CD4-positive, alpha-beta T cell treated with Interleukin-6 at 100 ng/mL for 8 hours (primary cell): ENCODE measurements around the gene SPATA6.
"Not testable (repeated sequence)": the region's sequence is repeated elsewhere in the genome, so short reads cannot be mapped to it uniquely, and the experiment has no call there.

ENCODE experiments used
- DNase-seq: peaks from one replicate; pipeline ENCODE4 v3.0.0-alpha.2; 2020; ENCODE audit warnings: mixed read lengths, low spot score

Gene SPATA6

GRCh38 chr1:48356901-48357300 is 115.1 kb downstream of the SPATA6 start:
- no peak for DNase-seq

- DNase-seq: no peak
These were observed 127.6 kb downstream of the SPATA6 start for GRCh38 chr1:48344373-48344772.

DNA sequence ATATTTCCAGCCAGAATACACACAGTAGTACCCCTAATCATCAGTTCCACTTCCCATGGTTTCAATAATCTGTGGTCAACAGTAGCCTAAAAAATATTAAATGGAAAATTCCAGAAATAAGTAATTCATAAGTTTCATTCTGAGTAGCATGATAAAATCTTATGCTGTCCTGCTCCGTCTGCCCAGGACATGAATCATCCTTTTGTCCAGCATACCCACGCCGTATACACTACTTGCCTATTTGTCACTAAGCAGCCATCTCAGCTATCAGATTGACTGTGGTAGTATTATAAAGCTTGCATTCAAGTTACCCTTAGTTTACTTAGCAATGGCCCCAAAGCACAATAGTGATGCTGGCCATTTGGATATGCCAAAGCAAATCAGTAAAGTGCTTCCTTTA is 130.8 kb downstream of the SPATA6 start:
- no peak for DNase-seq

GRCh38 chr1:48338257-48338656 is 133.7 kb downstream of the SPATA6 start:
- DNase-seq: no peak

- no peak for DNase-seq
These were observed 138.7 kb downstream of the SPATA6 start for GRCh38 chr1:48333316-48333715.

DNA sequence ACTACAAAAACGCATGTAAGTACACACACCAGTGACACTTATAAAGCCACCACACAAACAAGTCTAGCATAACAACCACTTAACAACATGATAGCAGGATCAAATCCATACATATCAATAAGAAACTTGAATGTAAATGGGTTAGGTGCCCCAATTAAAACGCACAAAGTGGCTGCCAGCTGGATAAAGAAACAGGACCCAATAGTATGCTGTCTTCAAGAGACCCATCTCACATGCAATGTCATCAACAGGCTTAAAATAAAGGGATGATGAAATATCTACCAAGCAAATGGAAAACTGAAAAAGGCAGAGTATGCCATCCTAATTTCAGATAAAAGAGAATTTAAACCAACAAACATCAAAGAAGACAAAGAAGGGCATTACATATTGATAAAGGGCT is 139.9 kb downstream of the SPATA6 start:
- no peak for DNase-seq

- no peak for DNase-seq
These were observed 142.1 kb downstream of the SPATA6 start for GRCh38 chr1:48329905-48330304.

DNA sequence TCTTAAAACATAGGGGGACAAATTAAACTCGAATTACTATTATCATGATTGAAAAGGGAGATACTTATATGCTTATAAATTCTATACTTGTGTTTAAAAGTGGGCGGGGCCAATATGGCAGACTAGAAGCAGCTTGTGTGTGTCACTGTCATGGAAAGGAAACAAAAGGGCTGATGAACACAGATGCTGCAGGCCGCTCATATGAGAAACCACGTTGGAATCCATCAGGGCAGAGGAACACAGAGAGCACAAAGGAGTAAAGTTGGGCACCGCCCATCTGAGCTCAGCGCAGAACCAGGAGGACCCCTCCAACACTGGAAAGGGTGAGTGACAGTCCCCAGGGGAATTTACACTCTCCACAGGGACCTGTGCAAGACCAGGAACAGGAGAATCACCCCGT is 142.5 kb downstream of the SPATA6 start:
- DNase-seq: no peak

GRCh38 chr1:48311829-48312228 is 160.2 kb downstream of the SPATA6 start:
- DNase-seq: not testable (repeated sequence)

- no peak for DNase-seq
These were observed 162.4 kb downstream of the SPATA6 start for GRCh38 chr1:48309564-48310082.

GRCh38 chr1:48302652-48303051 is 169.4 kb downstream of the SPATA6 start:
- no peak for DNase-seq

- DNase-seq: no peak
These were observed 177.3 kb downstream of the SPATA6 start for GRCh38 chr1:48294656-48295055.

- DNase-seq: not testable (repeated sequence)
These were observed 177.9 kb downstream of the SPATA6 start for GRCh38 chr1:48294094-48294493.

DNA sequence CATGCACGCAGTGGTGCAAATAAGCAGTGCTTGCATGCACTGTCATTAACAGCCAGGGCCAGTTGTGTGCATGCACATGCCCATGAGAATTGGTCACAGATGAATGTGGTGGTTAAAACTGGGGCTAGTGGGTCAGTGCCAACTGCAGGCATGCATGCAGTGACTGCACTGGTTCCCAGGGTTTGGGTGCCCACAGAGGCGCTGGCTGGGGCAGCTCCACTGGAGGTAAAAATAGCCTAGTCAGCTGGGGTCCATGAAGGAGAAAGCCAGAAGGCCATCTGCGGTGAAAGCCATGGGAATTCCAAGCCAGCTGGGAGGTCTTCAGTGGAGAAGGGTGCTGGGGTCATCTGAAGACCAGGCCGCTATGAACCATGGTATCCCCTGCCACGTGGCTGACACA is 179.3 kb downstream of the SPATA6 start:
- no peak for DNase-seq

DNA sequence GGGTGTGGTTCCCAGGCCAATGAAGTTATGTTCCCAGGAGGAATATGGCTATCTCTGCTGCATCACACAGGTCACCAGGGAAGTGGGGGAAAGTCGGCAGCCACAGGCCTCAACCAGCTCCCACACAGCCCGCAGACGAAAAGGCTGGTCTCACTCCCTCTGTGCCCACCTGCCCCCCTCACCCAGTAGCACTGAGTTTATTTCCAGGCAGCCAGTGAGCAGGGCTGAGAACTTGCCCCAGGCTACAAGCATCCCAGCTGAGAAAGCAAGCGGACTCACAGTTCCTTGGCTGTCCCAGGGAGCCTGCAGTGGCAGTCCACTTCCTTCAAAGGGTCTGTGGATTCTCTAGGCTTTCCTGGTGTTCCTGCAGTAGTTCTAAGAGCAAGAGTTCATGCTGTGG is 180.6 kb downstream of the SPATA6 start:
- no peak for DNase-seq

DNA sequence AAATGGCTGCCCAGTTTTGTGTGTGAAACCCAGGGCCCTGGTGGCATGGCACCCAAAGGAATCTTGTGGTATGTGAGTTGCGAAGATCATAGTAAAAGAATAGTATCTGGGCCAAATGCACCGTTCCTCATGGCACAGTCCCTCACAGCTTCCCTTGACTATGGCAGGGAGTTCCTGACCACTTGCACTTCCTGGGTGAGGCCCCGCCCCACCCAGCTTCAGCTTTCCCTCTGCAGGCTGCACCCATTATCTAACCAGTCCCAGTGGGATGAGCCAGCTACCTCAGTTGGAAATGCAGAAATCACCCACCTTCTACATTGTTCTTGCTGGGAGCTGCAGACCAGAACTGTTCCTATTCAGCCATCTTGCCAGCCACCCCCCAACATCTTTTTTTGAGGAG is 186.5 kb downstream of the SPATA6 start:
- DNase-seq: no peak

GRCh38 chr1:48284696-48285420 is 187.1 kb downstream of the SPATA6 start:
- DNase-seq: not testable (repeated sequence)

DNA sequence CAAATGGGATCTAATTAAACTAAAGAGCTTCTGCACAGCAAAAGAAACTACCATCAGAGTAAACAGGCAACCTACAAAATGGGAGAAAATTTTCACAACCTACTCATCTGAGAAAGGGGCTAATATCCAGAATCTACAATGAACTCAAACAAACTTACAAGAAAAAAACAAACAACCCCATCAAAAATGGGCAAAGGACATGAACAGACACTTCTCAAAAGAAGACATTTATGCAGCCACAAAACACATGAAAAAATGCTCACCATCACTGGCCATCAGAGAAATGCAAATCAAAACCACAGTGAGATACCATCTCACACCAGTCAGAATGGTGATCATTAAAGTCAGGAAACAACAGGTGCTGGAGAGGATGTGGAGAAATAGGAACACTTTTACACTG is 189.7 kb downstream of the SPATA6 start:
- not testable (repeated sequence) for DNase-seq

DNA sequence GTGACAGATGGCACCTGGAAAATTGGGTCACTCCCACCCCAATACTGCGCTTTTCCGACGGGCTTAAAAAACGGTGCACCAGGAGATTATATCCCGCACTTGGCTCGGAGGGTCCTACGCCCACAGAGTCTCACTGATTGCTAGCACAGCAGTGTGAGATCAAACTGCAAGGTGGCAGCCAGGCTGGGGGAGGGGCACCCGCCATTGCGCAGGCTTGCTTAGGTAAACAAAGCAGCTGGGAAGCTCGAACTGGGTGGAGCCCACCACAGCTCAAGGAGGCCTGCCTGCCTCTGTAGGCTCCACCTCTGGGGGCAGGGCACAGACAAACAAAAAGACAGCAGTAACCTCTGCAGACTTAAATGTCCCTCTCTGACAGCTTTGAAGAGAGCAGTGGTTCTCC is 194.6 kb downstream of the SPATA6 start:
- DNase-seq: not testable (repeated sequence)

GRCh38 chr1:48266576-48266975 is 205.4 kb downstream of the SPATA6 start:
- no peak for DNase-seq

GRCh38 chr1:48263041-48263440 is 209.0 kb downstream of the SPATA6 start:
- DNase-seq: no peak

GRCh38 chr1:48261881-48262400 is 210.1 kb downstream of the SPATA6 start:
- no peak for DNase-seq

GRCh38 chr1:48258106-48258505 is 213.9 kb downstream of the SPATA6 start:
- no peak for DNase-seq

DNA sequence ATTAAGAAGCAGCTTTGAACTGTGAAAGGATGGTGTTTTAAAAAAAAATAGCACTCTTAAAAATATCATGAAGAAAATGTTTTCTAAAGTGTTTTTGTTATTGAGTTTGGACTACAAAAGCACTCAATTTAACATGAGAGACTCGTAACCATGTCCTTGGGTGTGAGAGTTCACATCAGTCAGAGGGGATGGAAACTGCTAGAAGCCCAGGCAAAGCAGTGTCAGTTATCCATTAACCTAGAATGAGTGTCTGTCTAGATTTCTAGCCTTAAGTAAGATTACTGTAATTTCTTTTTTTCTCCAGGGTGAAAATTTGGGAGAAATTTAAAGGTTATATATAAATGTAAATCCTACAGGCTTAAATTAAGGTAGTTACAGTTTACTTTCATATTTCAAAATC is 217.8 kb downstream of the SPATA6 start:
- DNase-seq: no peak
